CD4-positive, alpha-beta T cell (primary cell): ENCODE data around the gene COQ2. TPM values are rescaled to one million over a fixed set of nuclear protein-coding genes. Genes with fewer than 3 reads are reported as not detected.

Source experiments
- ATAC-seq: fragments of 200-7000 bp; cut with Tn5 transposase; one replicate; pipeline ENCODE4 v1.10.0; 2022; ENCODE audit warnings: mild to moderate bottlenecking; ENCODE audit not compliant: poor library complexity
- CTCF ChIA-PET: fragments of 350-600 bp; sonication (Branson Sonifier 250); formaldehyde crosslinking; loops from one replicate; lab custom pipeline; 2021; ENCODE audit warnings: antibody characterized with exemption, inconsistent platforms; lab: Charles Lee
- POLR2A ChIA-PET: fragments of 350-600 bp; sonication (Branson Sonifier 250); formaldehyde crosslinking; loops from one replicate; lab custom pipeline; 2021; ENCODE audit warnings: antibody characterized with exemption, inconsistent platforms; lab: Charles Lee
- DNase-seq, 14 experiments: peaks; one replicate each; pipeline ENCODE4 v3.0.0-alpha.2; 2013 to 2020; ENCODE audit warnings: mixed read lengths in 2 of 14
- H3K27ac ChIP-seq, 2 donors: one replicate each; pipeline versions ENCODE4 v1.5.1 to v1.7.0; 2013; ENCODE audit warnings: low read length in 2 of 2, low read depth in 1 of 2, mild to moderate bottlenecking in 1 of 2
- H3K27me3 ChIP-seq, 2 experiments: 1 replicate in 1 of 2; 2 replicates in 1 of 2; pipeline versions ENCODE4 v1.6.1 to v1.7.0; 2013; ENCODE audit warnings: low read length in 2 of 2, control low read depth in 1 of 2, mild to moderate bottlenecking in 1 of 2, moderate library complexity in 1 of 2; ENCODE audit not compliant: insufficient read depth in 2 of 2, control insufficient read depth in 1 of 2
- H3K36me3 ChIP-seq: one replicate; pipeline ENCODE4 v1.6.1; 2013; ENCODE audit warnings: low read length, control low read depth; ENCODE audit not compliant: insufficient read depth
- H3K4me1 ChIP-seq: one replicate; pipeline ENCODE4 v1.6.1; 2013; ENCODE audit warnings: low read length, control low read depth; ENCODE audit not compliant: insufficient read depth
- H3K4me3 ChIP-seq: one replicate; pipeline ENCODE4 v1.5.1; 2013; ENCODE audit warnings: mild to moderate bottlenecking, low read length, moderate library complexity
- H3K9me3 ChIP-seq, 2 experiments: 1 replicate in 1 of 2; 2 replicates in 1 of 2; pipeline versions ENCODE4 v1.6.1 to v1.7.0; 2013; ENCODE audit warnings: low read length in 2 of 2, mild to moderate bottlenecking in 2 of 2, control low read depth in 1 of 2, moderate library complexity in 1 of 2; ENCODE audit not compliant: control insufficient read depth in 1 of 2, insufficient read depth in 1 of 2
- H3K27ac Mint-ChIP-seq: one replicate; pipeline ENCODE4 v1.8.0; 2020; ENCODE audit warnings: mixed read lengths
- H3K27me3 Mint-ChIP-seq: one replicate; pipeline ENCODE4 v1.8.0; 2021; ENCODE audit warnings: mixed read lengths
- H3K36me3 Mint-ChIP-seq: one replicate; pipeline ENCODE4 v1.8.0; 2021; ENCODE audit warnings: low read depth, mixed read lengths
- H3K4me1 Mint-ChIP-seq: one replicate; pipeline ENCODE4 v1.8.0; 2021; ENCODE audit warnings: low read depth, mixed read lengths
- H3K4me3 Mint-ChIP-seq: one replicate; pipeline ENCODE4 v1.8.0; 2020; ENCODE audit warnings: mild to moderate bottlenecking, mixed read lengths
- H3K9me3 Mint-ChIP-seq: one replicate; pipeline ENCODE4 v1.8.0; 2020; ENCODE audit warnings: mixed read lengths
- intact Hi-C, 2 experiments: fragments of 100-400 bp; cut with DNase I in 1 of 2; cut with micrococcal nuclease in 1 of 2; formaldehyde crosslinking; loops; one replicate each; pipeline versions ENCODE4 v1.15.1 to v1.9.0; 2023 to 2025; cut with DNase I, micrococcal nuclease
- total RNA-seq, 174 experiments: library from RNA in 2 of 174; stranded (reverse) in 2 of 174; gene quantifications; one replicate each; pipeline ENCODE4 v1.2.3 and lab custom pipeline; 2021 to 2026
- TF ChIP-seq, protein P1 (sequence below): fragments of 200-600 bp; IDR thresholded peaks from one replicate; pipeline ENCODE4 v1.8.0; 2022; ENCODE audit warnings: antibody characterized with exemption, mild to moderate bottlenecking

The COQ2 gene
- total RNA-seq, 2 experiments from 2014 or later = 9.2 to 10.1 TPM

- H3K27ac ChIP-seq = no peak overlapping the region
- ATAC-seq (no peak), DNase-seq (no peak)
- intact Hi-C loops = no loop called here
- no peak overlapping the region for H3K4me3 ChIP-seq
- no peaks in the 10 kb centered on the region for H3K9me3 ChIP-seq
- H3K4me1 ChIP-seq = peaks cover 27% of the 10 kb centered on the region
- H3K36me3 Mint-ChIP-seq = no peaks in the 10 kb centered on the region
- H3K9me3 Mint-ChIP-seq = no peaks in the 10 kb centered on the region
- no peaks in the 10 kb centered on the region for H3K27me3 Mint-ChIP-seq
- ChIA-PET POLR2A (interaction anchor here (1.6 kb wide), 1 partner anchor 11 kb away, joined by 4 read pairs; no protein-coding TSS in a partner anchor), CTCF (no interaction called here)
- H3K27ac Mint-ChIP-seq = no peak overlapping the region
- H3K27me3 ChIP-seq = no peaks in the 10 kb centered on the region
- H3K36me3 ChIP-seq = no peaks in the 10 kb centered on the region
- TF ChIP-seq, protein P1, sequence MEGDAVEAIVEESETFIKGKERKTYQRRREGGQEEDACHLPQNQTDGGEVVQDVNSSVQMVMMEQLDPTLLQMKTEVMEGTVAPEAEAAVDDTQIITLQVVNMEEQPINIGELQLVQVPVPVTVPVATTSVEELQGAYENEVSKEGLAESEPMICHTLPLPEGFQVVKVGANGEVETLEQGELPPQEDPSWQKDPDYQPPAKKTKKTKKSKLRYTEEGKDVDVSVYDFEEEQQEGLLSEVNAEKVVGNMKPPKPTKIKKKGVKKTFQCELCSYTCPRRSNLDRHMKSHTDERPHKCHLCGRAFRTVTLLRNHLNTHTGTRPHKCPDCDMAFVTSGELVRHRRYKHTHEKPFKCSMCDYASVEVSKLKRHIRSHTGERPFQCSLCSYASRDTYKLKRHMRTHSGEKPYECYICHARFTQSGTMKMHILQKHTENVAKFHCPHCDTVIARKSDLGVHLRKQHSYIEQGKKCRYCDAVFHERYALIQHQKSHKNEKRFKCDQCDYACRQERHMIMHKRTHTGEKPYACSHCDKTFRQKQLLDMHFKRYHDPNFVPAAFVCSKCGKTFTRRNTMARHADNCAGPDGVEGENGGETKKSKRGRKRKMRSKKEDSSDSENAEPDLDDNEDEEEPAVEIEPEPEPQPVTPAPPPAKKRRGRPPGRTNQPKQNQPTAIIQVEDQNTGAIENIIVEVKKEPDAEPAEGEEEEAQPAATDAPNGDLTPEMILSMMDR = no peak
- peaks cover 25% of the 10 kb centered on the region for H3K4me1 Mint-ChIP-seq
- H3K4me3 Mint-ChIP-seq = no peak overlapping the region
These were observed 60.8 kb downstream of the COQ2 start for GRCh38 chr4:83223781-83224180.

DNA sequence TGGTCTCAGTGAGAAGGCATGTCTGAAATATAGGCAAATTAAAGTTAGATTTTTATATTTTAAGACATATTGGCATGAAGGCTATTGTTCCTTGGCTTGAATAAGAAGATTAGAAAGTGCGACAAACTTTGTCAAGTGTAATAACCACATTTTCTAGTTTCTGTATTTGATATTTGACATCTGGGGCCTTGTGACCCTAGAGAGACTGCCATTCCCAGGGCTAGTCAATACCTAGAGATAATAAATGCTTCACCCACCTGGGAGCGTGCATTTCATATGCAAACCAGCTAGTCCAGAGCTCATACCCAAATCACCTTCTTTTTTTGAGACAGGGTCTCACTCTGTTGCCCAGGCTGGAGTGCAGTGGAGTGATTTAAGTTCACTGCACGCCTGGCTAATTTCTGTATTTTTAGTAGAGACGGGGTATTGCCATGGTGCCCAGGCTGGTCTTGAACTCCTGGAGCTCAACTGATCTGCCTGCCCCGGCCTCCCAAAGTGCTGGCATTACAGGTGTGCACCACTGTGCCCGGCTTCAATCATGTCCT, 62.6 kb downstream of the COQ2 start:
- Mint-ChIP-seq H3K36me3 (no peaks in the 10 kb centered on the region), H3K4me3 (no peak overlapping the region), H3K27ac (no peak overlapping the region), H3K27me3 (no peaks in the 10 kb centered on the region), H3K4me1 (peaks cover 42% of the 10 kb centered on the region), H3K9me3 (no peaks in the 10 kb centered on the region)
- no peaks in the 10 kb centered on the region for H3K9me3 ChIP-seq
- no peak overlapping the region for H3K27ac ChIP-seq
- peaks cover 46% of the 10 kb centered on the region for H3K4me1 ChIP-seq
- TF ChIP-seq, protein P1 = no peak
- ATAC-seq = no peak
- no peaks in the 10 kb centered on the region for H3K27me3 ChIP-seq
- no peaks in the 10 kb centered on the region for H3K36me3 ChIP-seq
- CTCF ChIA-PET = no interaction called here
- POLR2A ChIA-PET = no interaction called here
- intact Hi-C loops = no loop called here
- no peak overlapping the region for H3K4me3 ChIP-seq
- DNase-seq = no peak

GRCh38 chr4:83219344-83220331, 65.0 kb downstream of the COQ2 start:
- H3K27me3 ChIP-seq = no peaks in the 10 kb centered on the region
- no peaks in the 10 kb centered on the region for H3K36me3 Mint-ChIP-seq
- no peaks in the 10 kb centered on the region for H3K9me3 Mint-ChIP-seq
- no peaks in the 10 kb centered on the region for H3K36me3 ChIP-seq
- ChIA-PET POLR2A (interaction anchor here (0.9 to 3.8 kb wide), 6 partner anchors 9 to 109 kb away, joined by 3 to 167 read pairs (median 6); partner anchors contain the start of gene PLAC8), CTCF (no interaction called here)
- peak overlapping the region; percentile 88 for H3K4me3 Mint-ChIP-seq
- intact Hi-C loops = loop anchor here (1.0 to 5.0 kb wide), 3 partner anchors 15 to 109 kb away; no protein-coding TSS in a partner anchor
- no peaks in the 10 kb centered on the region for H3K9me3 ChIP-seq
- H3K4me3 ChIP-seq = peak overlapping the region; percentile 50
- peak overlapping the region; percentile 66 to 76 for H3K27ac ChIP-seq
- peak overlapping the region; percentile 89 for H3K27ac Mint-ChIP-seq
- H3K27me3 Mint-ChIP-seq = no peaks in the 10 kb centered on the region
- DNase-seq (peak in 12 of 14 experiments; percentile 11 to 80 (median 38)), ATAC-seq (peak; percentile 37)
- peaks cover 58% of the 10 kb centered on the region for H3K4me1 ChIP-seq
- H3K4me1 Mint-ChIP-seq = peaks cover 59% of the 10 kb centered on the region
- TF ChIP-seq, protein P1 = no peak
